Endothelial cell of hepatic sinusoid (primary cell): ENCODE data around the gene MNX1.

Source experiments
- in situ Hi-C: cut with HindIII; loops from 2 replicates; pipeline ENCODE4 v1.10.0; 2017; ENCODE audit warnings: low sequenced_read_pairs

MNX1 gene

DNA sequence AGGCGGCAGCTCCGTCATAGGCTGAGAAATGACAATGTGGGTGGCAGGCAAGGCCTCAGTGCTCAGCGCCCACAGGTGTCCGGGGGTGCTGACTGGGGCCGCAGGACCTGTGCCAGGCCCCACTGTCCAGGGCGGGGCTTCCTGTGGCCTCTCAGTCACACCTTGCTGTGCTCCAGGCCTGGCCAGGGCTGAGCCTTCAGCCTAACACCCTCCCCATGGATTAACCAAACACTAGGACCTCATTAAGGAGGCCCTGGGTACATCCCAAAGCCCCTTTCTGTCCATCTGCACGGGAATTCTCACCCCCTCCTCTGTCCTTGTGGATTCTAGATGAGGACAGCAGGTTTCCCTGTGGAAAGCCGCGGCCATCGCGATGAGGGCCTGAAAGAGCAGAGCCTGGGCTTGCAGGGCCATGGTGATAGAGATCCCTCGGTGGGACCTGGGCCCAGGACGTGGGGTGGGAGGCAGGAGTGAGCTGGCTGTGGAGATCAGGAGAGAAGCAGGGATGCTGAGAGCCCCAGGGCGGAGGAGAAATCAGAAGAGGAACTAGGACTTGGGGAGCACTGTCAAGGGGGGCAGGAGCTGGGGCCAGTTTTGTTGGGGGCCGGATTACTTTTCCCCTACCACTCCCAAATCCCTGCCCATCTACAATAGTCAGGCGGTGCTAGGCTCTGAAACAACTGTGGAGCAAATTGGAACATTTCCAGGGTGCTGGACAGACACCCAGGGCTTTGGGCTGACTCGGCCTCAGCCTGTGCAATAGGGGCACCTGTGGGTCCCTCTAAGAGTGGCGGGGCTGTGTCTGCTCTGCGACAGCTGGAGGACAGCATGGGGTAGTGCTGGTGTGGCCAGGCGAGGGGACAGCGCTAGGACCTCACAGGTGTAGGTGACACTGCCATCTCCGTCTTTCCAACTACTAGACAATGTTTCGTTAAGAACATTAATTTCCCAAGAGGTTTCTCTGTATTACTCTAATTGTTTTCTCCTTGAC is 23.3 kb upstream of the MNX1 start:
- in situ Hi-C loops, result no loop called here

DNA sequence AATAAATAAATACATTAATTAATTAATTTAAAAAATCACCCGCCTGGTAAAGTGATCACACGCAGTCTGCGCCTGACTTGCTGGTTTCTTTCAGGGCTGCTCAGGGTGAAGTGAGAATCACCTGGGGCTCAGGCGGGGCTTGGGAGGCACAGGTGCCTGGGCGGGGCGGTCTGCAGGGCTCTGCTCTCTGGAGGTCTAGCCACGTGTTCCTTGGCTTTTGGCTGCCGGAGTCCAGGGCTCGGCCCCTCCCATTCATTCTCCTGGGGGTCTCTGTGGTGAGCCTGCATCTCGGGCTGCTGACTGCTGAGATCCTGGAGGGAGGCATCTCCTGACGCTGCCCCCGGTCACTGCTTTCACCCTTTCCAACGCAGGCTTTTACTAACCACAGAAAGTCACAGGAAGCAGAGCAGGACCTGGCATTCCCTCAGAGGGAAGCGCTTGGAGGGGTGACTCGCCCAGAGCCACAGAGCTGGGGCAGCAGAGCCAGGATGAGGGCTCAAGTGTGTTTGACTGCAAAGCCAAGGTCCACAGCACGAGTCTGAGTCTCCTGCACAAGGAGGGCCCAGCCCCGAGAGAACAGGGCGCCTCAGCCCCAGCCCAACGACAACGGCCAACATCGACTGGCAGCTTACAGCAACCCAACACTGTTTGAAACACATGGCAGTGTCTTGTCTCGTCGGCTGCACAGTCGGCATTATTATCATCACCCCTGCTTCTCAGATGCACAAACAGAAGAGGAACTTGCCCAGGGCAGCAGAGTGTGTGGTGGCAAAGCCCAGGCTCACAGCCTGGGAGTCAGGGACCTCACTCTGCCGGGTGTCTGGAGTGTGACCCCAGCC is 22.4 kb upstream of the MNX1 start:
- in situ Hi-C loops, result no loop called here

DNA sequence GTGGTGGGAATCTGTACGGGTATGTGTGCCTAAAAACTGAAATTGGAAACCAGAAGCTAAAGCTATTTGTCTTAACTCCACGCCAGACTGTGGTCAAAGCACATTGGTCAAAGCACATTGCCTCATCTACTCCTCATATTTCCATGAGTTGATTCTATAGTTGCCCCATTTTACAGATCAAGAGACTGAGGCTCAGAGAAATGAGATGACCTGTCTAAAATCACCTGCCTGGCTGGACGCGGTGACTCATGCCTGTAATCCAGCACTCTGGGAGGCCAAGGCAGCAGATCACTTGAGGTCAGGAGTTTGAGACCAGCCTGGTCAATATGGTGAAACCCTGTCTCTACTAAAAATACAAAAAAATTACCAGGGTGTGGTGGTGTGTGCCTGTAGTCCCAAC is 21.7 kb upstream of the MNX1 start:
- in situ Hi-C loops, result no loop called here

DNA sequence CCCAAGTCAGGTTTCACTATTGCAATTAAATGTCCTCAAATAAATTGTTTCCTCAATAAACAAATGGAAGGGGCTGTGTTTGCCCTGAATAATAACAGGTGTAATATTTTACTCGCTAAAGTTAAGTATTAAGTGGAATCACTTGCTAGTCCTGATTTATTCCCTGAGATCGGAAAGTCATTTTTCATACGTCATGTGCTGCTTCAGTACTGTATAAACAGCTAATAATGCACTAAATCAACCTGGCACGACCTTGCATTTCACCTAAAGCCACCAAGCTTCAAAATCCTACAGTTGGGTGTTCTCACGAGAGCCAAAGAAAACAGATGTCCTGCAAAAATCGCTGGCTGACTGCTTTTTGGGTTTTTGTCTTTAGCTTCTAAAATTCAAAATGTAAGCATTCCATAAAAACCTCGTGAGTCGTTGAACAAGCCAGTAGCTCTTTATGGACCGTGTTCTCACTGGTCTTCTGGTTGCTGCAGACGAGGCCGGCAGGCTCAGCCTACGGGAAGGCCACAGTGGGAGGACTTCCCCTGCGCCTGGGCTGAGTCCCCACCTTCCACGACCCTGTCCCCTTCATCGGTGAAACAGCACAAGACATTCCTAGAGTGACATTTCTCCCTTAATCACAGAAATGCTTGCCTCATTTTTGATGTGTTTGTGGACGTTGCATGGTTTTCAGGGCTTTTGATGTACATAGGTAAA is 17.9 kb upstream of the MNX1 start:
- in situ Hi-C loops, result no loop called here

DNA sequence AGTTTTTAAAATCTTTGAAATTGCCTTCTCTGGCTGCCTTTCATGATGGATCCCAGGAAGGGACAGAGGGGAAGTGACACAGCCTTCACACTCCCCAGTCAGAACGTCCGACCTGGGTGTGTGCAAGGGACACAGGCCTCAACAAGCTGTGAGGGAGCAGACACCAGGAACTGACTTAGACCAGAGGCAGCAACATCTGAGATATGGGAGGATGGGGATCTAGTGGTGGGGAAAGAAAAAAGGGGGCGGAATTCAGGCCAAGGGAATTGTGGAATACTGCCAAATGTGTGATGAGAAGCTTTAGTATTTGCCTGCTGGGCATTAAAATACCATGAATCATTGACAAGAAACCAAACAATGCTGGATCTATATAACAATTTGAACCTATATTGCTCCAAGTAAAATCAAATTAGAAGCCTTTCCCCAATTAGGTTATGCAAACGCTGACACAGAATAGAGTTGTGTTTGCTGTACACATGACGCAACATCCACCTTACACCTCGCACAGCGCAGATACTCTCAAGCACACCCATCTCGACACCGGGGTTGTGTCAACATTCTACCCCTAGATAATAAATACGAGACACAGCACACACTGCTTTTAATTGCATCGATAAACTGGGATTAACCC is 17.2 kb upstream of the MNX1 start:
- in situ Hi-C loops, result no loop called here

DNA sequence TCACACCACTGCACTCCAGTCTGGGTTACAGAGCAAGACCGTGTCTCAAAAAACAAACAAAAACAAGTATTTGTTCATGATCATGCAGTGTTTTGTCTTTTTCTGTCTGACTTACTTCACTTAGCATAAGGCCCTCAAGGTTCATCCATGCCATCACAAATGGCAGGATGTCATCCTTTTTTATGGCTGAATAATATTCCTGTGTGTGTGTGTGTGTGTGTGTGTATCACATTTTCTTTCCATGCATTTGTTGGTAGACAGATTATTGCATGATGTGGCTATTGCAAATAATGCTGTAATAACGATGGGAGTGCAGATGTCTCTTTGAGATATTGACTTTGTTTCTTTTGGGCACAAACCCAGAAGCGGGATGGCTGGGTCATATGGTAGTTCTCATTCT is 14.3 kb upstream of the MNX1 start:
- in situ Hi-C loops, result no loop called here

DNA sequence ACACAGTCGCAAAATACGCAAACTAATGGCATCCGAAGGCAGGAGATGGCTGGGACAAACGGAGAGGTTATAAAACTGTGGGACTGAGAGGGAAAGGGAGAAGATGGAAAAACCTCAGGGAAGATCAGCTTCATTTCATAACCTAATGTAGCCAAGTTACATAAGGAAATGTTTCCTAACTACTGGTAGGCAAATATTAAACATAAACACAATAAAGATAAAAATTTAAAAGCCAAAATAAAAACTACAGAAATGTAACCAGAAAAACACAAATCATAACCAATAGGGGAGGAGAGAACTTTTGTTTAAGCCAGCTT is 13.1 kb upstream of the MNX1 start:
- in situ Hi-C loops, result no loop called here

DNA sequence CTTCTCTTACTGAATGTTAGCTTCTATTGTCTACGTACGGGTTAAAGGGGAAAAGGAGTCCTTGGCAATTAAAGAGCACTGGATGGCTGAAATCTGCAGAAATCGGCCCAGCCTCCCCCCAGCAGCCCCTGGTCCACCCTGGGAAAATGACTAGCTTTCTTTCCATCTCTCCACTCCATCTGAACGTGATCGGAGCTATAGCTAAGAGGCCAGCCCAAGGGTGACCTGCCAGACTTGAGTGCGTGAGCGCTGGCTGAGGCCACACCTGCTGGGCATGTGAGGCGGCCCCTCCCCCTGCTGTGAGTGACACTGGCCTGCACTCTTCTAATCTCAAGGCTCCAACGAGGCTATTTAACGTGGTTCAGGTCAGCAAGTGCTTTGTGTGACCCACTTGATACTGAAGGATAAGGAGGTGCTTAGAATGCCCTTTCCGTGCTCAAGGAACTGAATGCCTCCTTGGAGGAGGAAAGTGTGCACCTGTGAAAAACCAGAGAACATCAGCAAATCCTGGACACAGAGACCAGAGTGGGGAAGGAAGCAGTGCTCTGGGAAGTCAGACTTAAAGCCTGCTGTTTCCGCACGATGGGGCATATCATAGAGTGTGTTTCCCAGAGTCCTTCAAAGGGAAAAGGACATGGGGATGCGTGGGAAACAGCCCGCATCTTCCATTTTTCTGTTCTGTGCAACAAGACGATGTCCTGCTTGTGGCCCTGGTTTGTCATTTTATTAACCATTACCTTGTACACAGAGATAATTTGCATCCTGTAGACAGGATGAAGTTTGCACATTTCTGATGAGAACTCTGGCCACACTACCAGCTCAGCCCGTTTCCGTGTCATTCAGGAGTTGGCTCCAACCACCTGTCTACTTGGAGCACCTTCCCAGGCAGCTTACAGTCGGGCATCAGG is 12.5 kb upstream of the MNX1 start:
- in situ Hi-C loops, result no loop called here

DNA sequence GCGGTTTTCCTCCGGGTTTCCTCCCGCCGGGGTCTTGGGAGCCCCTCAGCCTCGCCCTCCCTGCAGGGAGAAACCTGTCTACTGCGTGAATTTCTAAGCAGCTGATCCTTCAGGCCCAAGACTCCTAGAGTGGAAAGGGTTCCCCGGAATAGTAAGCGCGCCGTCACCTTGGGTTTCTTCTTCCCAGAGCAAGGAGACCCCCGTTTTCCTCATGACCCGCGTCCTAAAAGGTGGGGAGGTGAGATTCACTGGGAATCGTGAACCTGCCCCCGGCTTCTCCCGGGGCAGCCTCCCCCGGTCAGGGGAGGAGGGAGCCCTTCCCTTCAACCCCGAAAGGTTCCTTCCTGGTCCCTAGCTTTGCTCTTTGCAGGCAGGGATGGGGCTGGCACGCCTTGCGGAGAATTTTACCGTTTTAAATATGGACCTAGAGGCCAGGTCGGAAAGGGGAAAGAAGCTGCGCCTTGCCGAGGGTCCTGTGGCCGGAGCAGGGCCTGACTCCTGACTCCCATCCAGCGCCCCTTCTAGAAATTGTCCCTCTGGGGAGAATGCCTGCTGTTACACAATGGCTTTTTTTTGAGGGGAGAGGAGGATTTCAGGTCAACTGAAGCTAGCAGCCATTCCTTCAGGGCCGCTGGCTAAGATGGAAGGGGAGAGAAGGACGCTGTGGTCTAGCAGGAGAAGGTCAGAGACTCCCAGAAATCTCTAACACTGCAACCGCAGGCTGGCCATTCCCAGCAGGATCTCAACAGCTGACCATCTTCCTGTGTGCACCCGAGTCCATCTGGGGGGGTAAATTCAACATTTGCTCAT is 11.6 kb upstream of the MNX1 start:
- in situ Hi-C loops, result no loop called here

DNA sequence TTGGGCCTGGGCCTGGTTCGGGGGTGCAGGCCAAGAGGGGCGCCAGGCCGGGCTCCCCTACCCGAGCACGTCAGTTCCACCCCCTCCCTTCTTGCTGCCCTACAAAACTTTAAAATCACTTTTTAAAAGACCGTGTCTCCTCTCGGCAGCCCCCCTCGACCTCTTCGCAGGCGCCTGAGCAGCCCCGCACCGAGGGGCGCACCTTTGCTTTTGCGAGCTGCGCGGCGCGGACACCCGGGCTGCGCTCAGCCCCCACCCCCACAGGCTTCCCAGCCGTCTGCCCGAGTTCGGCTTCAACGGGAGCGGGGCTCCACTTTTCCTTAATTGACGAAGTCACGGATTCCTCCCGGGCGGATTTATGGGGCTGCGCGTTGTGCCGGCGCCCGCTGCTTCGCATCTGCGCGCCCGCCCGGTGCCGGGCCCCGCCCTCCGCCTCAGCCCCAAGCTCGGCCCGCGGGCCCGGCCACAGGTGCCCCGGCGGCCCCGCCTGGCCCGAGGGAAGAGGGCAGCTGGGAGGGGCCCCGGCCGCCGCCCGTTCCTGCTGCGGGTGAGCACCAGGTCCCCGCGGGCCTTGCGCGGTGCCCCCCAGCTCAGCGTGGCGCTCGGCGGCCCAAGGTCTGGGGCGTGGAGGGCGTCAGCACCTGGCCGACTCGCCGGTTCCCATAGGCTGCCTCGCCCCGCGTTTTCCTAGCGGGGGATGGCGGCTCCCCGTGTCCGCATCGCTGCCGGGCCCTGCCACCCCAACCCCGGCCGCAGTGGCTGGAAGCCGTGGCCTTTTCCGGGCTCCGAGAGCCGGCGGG is 10.8 kb upstream of the MNX1 start:
- in situ Hi-C loops, result no loop called here

DNA sequence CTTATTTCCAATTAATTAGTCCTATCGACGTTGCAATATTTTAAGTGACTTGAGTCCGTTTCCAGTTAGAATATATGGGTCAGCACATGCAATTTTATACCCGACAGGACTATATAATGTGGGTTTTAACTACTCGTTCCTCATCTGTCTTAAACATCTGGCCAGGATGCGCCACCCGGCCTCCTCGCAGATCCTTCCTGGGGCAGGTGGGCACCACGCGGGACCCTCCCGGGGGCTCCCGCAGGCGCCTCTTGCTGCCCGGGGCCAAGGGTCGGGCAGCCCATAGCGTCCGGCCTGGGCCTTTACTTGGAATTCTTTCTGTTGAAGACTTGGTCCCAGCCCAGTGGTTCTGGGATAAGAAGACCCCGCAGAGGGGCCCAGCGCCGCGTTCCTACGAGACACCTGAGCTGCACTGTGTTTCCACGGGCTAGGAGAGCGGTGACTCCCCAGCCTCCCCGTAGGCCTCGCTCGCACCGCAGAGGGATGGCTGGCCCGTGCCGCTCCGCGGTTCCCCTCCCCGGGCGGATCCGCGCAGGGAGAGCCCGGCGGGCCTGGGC is 10.1 kb upstream of the MNX1 start:
- in situ Hi-C loops, result no loop called here

DNA sequence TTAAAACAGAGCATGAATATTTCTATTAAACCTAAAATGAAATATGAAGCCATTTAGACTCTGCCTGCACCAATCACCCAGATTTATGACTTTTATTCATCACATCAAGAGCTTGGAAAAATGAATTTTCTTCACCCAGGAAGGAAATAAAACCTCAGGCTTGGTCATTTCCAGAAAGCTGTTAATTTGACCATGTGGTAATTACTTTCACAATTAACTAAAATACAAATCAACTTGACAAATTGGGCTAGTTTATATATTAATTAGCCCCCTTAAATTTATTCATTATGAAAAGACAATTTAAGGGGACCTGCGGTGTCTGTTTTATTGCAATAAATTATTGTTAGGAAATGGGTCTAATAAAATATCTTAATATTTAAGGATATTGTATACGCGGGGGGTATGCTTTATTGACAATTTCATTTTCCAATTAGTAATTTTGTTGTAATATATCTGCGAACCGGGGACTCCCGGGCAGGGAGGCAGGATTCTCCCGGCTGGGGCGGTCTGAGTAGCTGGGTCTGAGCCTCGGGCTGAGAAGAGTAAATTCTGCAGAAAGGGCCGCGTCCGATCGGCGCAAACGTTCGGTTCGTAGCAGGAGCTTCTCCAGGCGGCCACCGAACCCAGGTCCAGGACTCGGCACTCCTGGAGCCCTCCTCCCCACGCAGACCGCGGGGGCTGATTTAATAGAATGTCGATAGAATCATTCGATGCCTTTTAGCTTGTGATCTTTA is 9.4 kb upstream of the MNX1 start:
- in situ Hi-C loops, result no loop called here

DNA sequence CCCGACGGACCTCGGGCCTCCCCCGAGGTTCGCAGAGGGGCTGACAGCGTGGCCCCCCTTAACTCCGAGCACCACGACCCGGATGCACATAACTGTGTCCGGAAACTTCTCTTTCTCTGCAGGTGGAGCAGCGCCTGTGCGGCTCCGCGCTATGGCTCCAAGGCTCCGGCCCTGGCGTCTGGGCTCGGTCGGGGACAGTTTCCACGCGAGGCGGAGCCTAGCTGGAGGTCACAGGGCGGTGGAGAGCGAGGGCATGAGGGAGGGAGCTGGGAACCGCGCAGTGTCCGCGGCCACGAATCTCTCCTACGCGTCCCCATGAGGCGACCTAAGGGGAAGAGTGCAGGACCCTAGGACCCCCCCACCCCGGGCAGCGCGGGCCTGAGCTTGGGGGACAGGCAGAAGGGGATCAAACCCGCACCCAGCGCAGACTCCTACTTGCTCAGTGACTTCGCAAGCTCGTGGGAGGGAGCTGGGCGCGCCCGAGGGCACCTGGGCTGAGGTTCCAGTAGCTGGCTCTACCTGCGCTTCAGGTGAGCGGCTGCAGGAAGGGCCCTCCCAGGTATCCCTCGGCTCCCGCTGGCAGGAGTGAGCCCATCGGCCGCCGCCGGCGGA is 8.6 kb upstream of the MNX1 start:
- in situ Hi-C loops, result no loop called here

DNA sequence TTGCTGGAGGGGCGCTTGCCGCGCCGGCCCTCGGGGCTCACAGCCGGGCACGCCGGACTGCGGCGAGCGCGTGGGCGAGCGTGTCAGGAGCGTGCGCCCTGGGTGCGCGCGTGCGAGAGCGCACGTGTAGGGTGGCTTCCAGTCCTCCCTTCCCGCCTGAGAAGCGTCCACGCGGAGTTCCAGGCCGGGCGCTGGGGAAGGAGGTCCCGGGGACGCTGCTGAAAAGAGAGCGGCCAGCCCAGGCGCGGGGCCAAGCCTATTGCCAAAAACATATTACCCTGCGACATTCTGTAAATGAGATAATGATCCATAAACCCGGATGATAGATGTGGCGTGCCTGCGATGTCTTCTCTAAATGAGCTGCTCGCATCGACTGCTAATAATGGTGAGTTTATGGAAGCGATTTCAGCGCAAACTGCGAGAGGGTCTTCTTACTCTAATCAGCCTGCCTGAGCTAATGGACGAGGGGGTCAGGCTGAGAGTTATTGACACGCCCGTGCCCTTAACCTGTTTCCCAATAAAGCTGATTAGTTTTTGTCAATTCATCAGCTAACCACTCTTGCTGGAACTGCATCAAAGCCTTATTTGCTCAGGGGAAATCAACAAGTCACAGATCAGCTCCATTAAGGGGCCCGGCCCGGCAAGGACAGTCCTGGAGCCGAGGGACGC is 8.0 kb upstream of the MNX1 start:
- in situ Hi-C loops, result no loop called here

DNA sequence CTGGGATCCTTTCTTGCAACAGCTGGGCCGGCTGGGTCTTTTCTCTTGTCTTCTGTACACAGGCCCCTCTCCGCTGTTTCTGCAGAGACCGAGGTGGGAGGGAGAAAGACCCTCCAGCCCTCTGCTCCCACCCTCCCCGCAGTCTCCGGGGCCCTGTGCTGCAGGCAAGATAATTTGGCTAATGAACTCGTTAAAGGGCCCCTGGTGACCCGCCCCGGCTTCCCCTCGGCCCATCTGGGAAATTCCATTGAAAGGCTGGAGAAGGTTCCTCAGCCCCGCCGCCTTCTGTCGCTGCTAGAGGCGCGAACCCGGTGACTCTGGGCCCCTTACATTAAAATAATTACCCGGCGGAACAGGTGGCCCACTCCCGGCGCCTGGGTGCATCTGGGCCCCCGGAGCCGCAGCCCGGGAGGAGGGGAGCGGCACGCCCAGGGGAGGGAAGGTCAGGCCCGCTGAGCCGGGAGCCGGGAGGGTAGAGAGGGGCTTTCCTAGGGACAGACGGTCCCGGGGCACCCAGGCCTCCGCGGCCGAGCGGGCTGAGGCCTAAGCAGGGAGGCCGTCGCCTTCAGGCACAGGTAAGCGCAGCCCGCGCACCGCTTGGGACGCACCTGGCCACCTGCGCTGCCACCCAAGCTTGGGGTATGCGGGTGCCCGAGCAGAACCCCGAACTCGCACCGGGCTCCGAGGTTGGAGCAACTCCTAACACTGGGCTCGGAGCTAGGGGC is 7.3 kb upstream of the MNX1 start:
- in situ Hi-C loops, result no loop called here

DNA sequence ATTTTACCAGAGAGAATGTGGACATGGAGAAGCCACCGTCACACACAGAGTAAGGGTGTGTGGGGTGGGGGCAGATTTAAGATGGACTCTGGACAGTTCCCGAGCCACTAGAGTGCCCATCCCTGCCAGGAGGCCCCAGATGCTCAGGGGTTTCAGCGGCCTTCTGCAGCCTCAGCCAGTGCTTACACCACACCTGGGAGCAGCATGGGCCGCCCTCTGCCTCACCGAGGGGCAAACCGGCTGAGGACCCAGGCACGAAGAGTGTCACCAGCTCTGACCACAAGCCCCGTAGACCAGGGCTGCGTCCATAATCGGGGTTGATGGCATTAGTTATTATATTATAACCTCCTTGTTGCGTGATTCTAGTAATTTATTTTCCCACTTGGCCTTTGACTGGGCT is 6.7 kb upstream of the MNX1 start:
- in situ Hi-C loops, result no loop called here
